ENCODE data around the gene SLA2. TPM values are rescaled to one million over a fixed set of nuclear protein-coding genes. Genes with fewer than 3 reads are reported as not detected.

Gene SLA2
- polyA plus RNA-seq, 2 of the 4 experiments (the other 2 are of a cell fraction), result 0.06 TPM; not detected in 1

DNA sequence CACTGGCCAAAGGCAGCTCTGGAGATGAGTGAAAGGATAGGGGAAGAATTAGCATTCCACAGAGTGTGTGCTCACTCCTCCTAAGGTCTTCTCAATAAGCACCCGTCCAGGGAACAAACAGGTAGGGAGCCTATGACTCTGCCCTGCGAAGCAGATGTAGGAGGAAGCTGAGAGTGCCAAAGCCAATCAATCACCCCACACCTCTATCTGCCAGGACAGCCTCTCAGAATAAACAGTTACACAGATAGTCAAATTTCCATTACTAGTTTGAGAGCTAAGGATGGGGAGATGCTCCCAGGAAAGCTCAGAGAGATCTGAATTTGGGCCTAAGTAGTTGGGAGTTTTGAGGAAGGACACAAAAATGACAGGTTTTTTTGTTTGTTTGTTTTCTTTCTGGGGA is 40.5 kb upstream of the SLA2 start:
- FAIRE-seq (no peak), DNase-seq (ENCODE audit: low read depth in 1 of 2, low spot score in 1 of 2) (no peak), ATAC-seq (no peak)
- 93% methylated on average over 2 of the region's 2 CpGs for WGBS (ENCODE audit: missing lambda C conversion rate)
- no peaks in the 10 kb centered on the region for H3K4me1 ChIP-seq
- H3K4me3 ChIP-seq, result no peak overlapping the region
- TF ChIP-seq EHF (CRISPR knock-in tag; IDR thresholded peaks at IDR 0.05) (no peak), HOXB13 (CRISPR knock-in tag; IDR thresholded peaks at IDR 0.05; ENCODE audit: low read depth) (no peak), TFCP2L1 (CRISPR knock-in tag; IDR thresholded peaks at IDR 0.05) (no peak), ZNF302 (CRISPR knock-in tag; IDR thresholded peaks at IDR 0.05) (no peak), HDAC2 (IDR thresholded peaks at IDR 0.05) (no peak), EP300 (IDR thresholded peaks at IDR 0.05) (no peak), ZSCAN20 (CRISPR knock-in tag; IDR thresholded peaks at IDR 0.05) (no peak), TP53 (CRISPR knock-in tag; IDR thresholded peaks at IDR 0.05) (no peak), EHMT2 (IDR thresholded peaks at IDR 0.05; ENCODE audit: low read depth) (no peak), CEBPB (IDR thresholded peaks at IDR 0.05) (no peak), SMC3 (IDR thresholded peaks at IDR 0.05) (no peak)
- TF ChIP-seq, protein P1, sequence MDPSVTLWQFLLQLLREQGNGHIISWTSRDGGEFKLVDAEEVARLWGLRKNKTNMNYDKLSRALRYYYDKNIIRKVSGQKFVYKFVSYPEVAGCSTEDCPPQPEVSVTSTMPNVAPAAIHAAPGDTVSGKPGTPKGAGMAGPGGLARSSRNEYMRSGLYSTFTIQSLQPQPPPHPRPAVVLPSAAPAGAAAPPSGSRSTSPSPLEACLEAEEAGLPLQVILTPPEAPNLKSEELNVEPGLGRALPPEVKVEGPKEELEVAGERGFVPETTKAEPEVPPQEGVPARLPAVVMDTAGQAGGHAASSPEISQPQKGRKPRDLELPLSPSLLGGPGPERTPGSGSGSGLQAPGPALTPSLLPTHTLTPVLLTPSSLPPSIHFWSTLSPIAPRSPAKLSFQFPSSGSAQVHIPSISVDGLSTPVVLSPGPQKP (IDR thresholded peaks at IDR 0.05; ENCODE audit: low read depth, low read length), result no peak
- TF ChIP-seq, protein P2, sequence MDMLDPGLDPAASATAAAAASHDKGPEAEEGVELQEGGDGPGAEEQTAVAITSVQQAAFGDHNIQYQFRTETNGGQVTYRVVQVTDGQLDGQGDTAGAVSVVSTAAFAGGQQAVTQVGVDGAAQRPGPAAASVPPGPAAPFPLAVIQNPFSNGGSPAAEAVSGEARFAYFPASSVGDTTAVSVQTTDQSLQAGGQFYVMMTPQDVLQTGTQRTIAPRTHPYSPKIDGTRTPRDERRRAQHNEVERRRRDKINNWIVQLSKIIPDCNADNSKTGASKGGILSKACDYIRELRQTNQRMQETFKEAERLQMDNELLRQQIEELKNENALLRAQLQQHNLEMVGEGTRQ (IDR thresholded peaks at IDR 0.05), result no peak
- H3K9me3 ChIP-seq, result no peaks in the 10 kb centered on the region
- ChIA-PET POLR2A (interaction anchor here (0.6 kb wide), 1 partner anchor 611 kb away, joined by 3 read pairs; no protein-coding TSS in a partner anchor), CTCF (interaction anchor here (0.7 kb wide), 1 partner anchor 39 kb away, joined by 3 read pairs; no protein-coding TSS in a partner anchor)
- H3K27ac ChIP-seq, result no peak overlapping the region
- no peak overlapping the region for H3K4me2 ChIP-seq

DNA sequence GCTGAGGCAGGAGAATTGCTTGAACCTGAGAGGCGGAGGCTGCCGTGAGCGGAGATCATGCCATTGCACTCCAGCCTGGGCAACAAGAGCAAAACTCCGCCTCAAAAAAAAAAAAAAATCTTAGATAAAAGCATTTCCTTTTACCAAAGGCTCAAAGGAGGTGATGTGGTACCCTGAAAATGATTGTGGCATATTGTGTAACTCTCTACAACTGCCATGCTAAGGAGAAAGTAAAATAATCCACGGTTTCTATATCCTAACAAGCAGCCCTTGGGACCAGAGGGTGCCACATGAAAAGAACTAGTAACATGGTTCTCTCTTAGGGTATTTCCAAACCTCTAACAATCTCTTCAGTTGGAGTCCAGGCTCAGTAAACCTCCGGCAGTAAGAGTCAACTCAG is 38.8 kb upstream of the SLA2 start:
- H3K4me3 ChIP-seq, result no peak overlapping the region
- ChIA-PET POLR2A (no interaction called here), CTCF (interaction anchor here (1.9 kb wide), 1 partner anchor 89 kb away, joined by 5 read pairs; the partner anchor contains the start of gene DSN1)
- 91% methylated on average over 6 of the region's 6 CpGs for WGBS (ENCODE audit: missing lambda C conversion rate)
- no peak overlapping the region for H3K4me2 ChIP-seq
- H3K9me3 ChIP-seq, result no peaks in the 10 kb centered on the region
- no peak for DNase-seq (ENCODE audit: low read depth in 1 of 2, low spot score in 1 of 2)
- no peak for ATAC-seq
- no peak overlapping the region for H3K27ac ChIP-seq
- no peak for TF ChIP-seq FOXS1 (CRISPR knock-in tag; IDR thresholded peaks at IDR 0.05)
- no peak for TF ChIP-seq RCOR1 (IDR thresholded peaks at IDR 0.05; ENCODE audit: low read depth, low read length)
- no peak for TF ChIP-seq RARB (CRISPR knock-in tag; IDR thresholded peaks at IDR 0.05)
- TF ChIP-seq, protein P3, sequence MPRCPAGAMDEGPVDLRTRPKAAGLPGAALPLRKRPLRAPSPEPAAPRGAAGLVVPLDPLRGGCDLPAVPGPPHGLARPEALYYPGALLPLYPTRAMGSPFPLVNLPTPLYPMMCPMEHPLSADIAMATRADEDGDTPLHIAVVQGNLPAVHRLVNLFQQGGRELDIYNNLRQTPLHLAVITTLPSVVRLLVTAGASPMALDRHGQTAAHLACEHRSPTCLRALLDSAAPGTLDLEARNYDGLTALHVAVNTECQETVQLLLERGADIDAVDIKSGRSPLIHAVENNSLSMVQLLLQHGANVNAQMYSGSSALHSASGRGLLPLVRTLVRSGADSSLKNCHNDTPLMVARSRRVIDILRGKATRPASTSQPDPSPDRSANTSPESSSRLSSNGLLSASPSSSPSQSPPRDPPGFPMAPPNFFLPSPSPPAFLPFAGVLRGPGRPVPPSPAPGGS (IDR thresholded peaks at IDR 0.05), result no peak
- TF ChIP-seq HDAC2 (IDR thresholded peaks at IDR 0.05), result no peak
- TF ChIP-seq HOXA7 (CRISPR knock-in tag; IDR thresholded peaks at IDR 0.05), result no peak
- no peak for TF ChIP-seq RNF2 (IDR thresholded peaks at IDR 0.05; ENCODE audit: borderline replicate concordance, low read depth)
- no peak for TF ChIP-seq PHF8 (IDR thresholded peaks at IDR 0.05; ENCODE audit: borderline replicate concordance, low read depth)
- TF ChIP-seq, protein P4, sequence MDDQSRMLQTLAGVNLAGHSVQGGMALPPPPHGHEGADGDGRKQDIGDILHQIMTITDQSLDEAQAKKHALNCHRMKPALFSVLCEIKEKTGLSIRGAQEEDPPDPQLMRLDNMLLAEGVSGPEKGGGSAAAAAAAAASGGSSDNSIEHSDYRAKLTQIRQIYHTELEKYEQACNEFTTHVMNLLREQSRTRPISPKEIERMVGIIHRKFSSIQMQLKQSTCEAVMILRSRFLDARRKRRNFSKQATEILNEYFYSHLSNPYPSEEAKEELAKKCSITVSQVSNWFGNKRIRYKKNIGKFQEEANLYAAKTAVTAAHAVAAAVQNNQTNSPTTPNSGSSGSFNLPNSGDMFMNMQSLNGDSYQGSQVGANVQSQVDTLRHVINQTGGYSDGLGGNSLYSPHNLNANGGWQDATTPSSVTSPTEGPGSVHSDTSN (IDR thresholded peaks at IDR 0.05), result no peak
- TF ChIP-seq HEYL (CRISPR knock-in tag; IDR thresholded peaks at IDR 0.05), result no peak
- no peak for TF ChIP-seq KDM1A (IDR thresholded peaks at IDR 0.05; ENCODE audit: low read depth)
- TF ChIP-seq NFE2L2 (conservative IDR thresholded peaks at IDR 0.05; ENCODE audit: low read length), result no peak
- TF ChIP-seq, protein P5, sequence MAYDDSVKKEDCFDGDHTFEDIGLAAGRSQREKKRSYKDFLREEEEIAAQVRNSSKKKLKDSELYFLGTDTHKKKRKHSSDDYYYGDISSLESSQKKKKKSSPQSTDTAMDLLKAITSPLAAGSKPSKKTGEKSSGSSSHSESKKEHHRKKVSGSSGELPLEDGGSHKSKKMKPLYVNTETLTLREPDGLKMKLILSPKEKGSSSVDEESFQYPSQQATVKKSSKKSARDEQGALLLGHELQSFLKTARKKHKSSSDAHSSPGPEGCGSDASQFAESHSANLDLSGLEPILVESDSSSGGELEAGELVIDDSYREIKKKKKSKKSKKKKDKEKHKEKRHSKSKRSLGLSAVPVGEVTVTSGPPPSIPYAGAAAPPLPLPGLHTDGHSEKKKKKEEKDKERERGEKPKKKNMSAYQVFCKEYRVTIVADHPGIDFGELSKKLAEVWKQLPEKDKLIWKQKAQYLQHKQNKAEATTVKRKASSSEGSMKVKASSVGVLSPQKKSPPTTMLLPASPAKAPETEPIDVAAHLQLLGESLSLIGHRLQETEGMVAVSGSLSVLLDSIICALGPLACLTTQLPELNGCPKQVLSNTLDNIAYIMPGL (CRISPR knock-in tag; IDR thresholded peaks at IDR 0.05; ENCODE audit: borderline replicate concordance), result no peak
- TF ChIP-seq ZNF302 (CRISPR knock-in tag; IDR thresholded peaks at IDR 0.05), result no peak
- no peak for TF ChIP-seq ZSCAN20 (CRISPR knock-in tag; IDR thresholded peaks at IDR 0.05)
- no peak for TF ChIP-seq FOSL2 (IDR thresholded peaks at IDR 0.05)
- TF ChIP-seq FOSL2 (CRISPR knock-in tag; IDR thresholded peaks at IDR 0.05), result no peak
- no peak for FAIRE-seq
- H3K4me1 ChIP-seq, result no peaks in the 10 kb centered on the region
